H9 (cell line): ENCODE measurements around the gene ADAMTSL3. TPM values are rescaled to one million over a fixed set of nuclear protein-coding genes. Genes with fewer than 3 reads are reported as not detected.

ENCODE experiments used
- DNase-seq: peaks from one replicate; pipeline ENCODE4 v3.0.0-alpha.2; 2017
- H2AFZ ChIP-seq: one replicate; pipeline ENCODE4 v1.6.1; 2013; ENCODE audit warnings: mild to moderate bottlenecking, low read length, control low read depth, moderate library complexity
- H2AK5ac ChIP-seq: 2 replicates; pipeline ENCODE4 v1.6.1; 2013; ENCODE audit warnings: low read length, control low read depth, mixed read lengths; ENCODE audit not compliant: insufficient read length
- H2BK120ac ChIP-seq: one replicate; pipeline ENCODE4 v1.6.1; 2013; ENCODE audit warnings: low read depth, mild to moderate bottlenecking, low read length, control low read depth, inconsistent platforms; ENCODE audit not compliant: poor library complexity, severe bottlenecking
- H2BK12ac ChIP-seq: 2 replicates; pipeline ENCODE4 v1.6.1; 2013; ENCODE audit warnings: low read length, control low read depth, mixed read lengths, low read depth; ENCODE audit not compliant: insufficient read length
- H2BK15ac ChIP-seq: 2 replicates; pipeline ENCODE4 v1.6.1; 2013; ENCODE audit warnings: low read depth, low read length, control low read depth
- H2BK20ac ChIP-seq: one replicate; pipeline ENCODE4 v1.6.1; 2013; ENCODE audit warnings: low read depth, mild to moderate bottlenecking, low read length, control low read depth, inconsistent platforms; ENCODE audit not compliant: poor library complexity, severe bottlenecking
- H2BK5ac ChIP-seq: 2 replicates; pipeline ENCODE4 v1.6.1; 2013; ENCODE audit warnings: low read length, control low read depth, mixed read lengths; ENCODE audit not compliant: insufficient read length
- H3K14ac ChIP-seq: 2 replicates; pipeline ENCODE4 v1.6.1; 2013; ENCODE audit warnings: low read length, control low read depth; ENCODE audit not compliant: insufficient read depth
- H3K18ac ChIP-seq: 2 replicates; pipeline ENCODE4 v1.6.1; 2013; ENCODE audit warnings: low read depth, mild to moderate bottlenecking, mixed read lengths, low read length, control low read depth; ENCODE audit not compliant: insufficient read length
- H3K23ac ChIP-seq: 2 replicates; pipeline ENCODE4 v1.6.1; 2013; ENCODE audit warnings: low read length, control low read depth, mixed read lengths, low read depth; ENCODE audit not compliant: insufficient read length
- H3K23me2 ChIP-seq: 2 replicates; pipeline ENCODE4 v1.6.1; 2013; ENCODE audit warnings: low read depth, mild to moderate bottlenecking, mixed read lengths, low read length, control low read depth; ENCODE audit not compliant: insufficient read length, poor library complexity, severe bottlenecking
- H3K27ac ChIP-seq: 2 replicates; pipeline ENCODE4 v1.5.1; 2013; ENCODE audit warnings: low read length, control low read depth, mixed read lengths, low read depth; ENCODE audit not compliant: insufficient read length
- H3K27me3 ChIP-seq: 2 replicates; pipeline ENCODE4 v1.6.1; 2013; ENCODE audit warnings: low read length, control low read depth, inconsistent platforms; ENCODE audit not compliant: insufficient read depth
- H3K4ac ChIP-seq: 2 replicates; pipeline ENCODE4 v1.6.1; 2013; ENCODE audit warnings: low read depth, mild to moderate bottlenecking, control low read depth, inconsistent platforms, low read length, moderate library complexity
- H3K4me1 ChIP-seq: 2 replicates; pipeline ENCODE4 v1.6.1; 2013; ENCODE audit warnings: low read length, control low read depth, inconsistent platforms; ENCODE audit not compliant: insufficient read depth
- H3K4me2 ChIP-seq: 2 replicates; pipeline ENCODE4 v1.6.1; 2013; ENCODE audit warnings: low read length, control low read depth, mixed read lengths; ENCODE audit not compliant: insufficient read length, insufficient read depth
- H3K56ac ChIP-seq: 2 replicates; pipeline ENCODE4 v1.6.1; 2013; ENCODE audit warnings: low read depth, mild to moderate bottlenecking, mixed read lengths, low read length, control low read depth; ENCODE audit not compliant: insufficient read length
- H3K79me1 ChIP-seq: 2 replicates; pipeline ENCODE4 v1.6.1; 2013; ENCODE audit warnings: low read depth, mild to moderate bottlenecking, moderate library complexity, low read length, control low read depth, inconsistent platforms; ENCODE audit not compliant: insufficient read depth, poor library complexity, severe bottlenecking
- H3K79me2 ChIP-seq: 2 replicates; pipeline ENCODE4 v1.6.1; 2013; ENCODE audit warnings: low read length, control low read depth, inconsistent platforms; ENCODE audit not compliant: insufficient read depth
- H3K9ac ChIP-seq: 2 replicates; pipeline ENCODE4 v1.6.1; 2013; ENCODE audit warnings: low read length, control low read depth, mixed read lengths; ENCODE audit not compliant: insufficient read length; ENCODE audit errors: extremely low read depth
- H3K9me3 ChIP-seq: one replicate; pipeline ENCODE4 v1.6.1; 2013; ENCODE audit warnings: low read depth, low read length, inconsistent platforms; ENCODE audit not compliant: control insufficient read depth
- H3T11ph ChIP-seq: one replicate; pipeline ENCODE4 v1.6.1; 2013; ENCODE audit warnings: mild to moderate bottlenecking, low read length, control low read depth, inconsistent platforms
- H4K20me1 ChIP-seq: one replicate; pipeline ENCODE4 v1.6.1; 2013; ENCODE audit not compliant: control insufficient read depth, insufficient read length, insufficient read depth
- H4K5ac ChIP-seq: 2 replicates; pipeline ENCODE4 v1.6.1; 2013; ENCODE audit warnings: low read depth, mild to moderate bottlenecking, mixed read lengths, low read length, control low read depth; ENCODE audit not compliant: insufficient read length
- H4K8ac ChIP-seq: replicated peaks from 2 replicates; pipeline ENCODE4 v1.6.1; 2013; ENCODE audit warnings: low read length, control low read depth, mixed read lengths, low read depth; ENCODE audit not compliant: insufficient read length
- H4K91ac ChIP-seq: 2 replicates; pipeline ENCODE4 v1.6.1; 2013; ENCODE audit warnings: low read depth, mild to moderate bottlenecking, moderate library complexity, mixed read lengths, low read length, control low read depth; ENCODE audit not compliant: insufficient read length
- H3K27ac Mint-ChIP-seq, 3 experiments: 2 replicates in 2 of 3; 3 replicates in 1 of 3; pipeline ENCODE4 v1.8.0; 2020 to 2021; ENCODE audit warnings: mixed read lengths in 3 of 3, mild to moderate bottlenecking in 1 of 3, moderate library complexity in 1 of 3
- H3K27me3 Mint-ChIP-seq: 2 replicates; pipeline ENCODE4 v1.8.0; 2021; ENCODE audit warnings: low read depth, mild to moderate bottlenecking, moderate library complexity, mixed read lengths
- H3K36me3 Mint-ChIP-seq, 3 experiments: 2 replicates in 2 of 3; 3 replicates in 1 of 3; pipeline ENCODE4 v1.8.0; 2020 to 2021; ENCODE audit warnings: low read depth in 3 of 3, mixed read lengths in 3 of 3; ENCODE audit not compliant: insufficient read depth in 1 of 3
- H3K4me1 Mint-ChIP-seq, 2 experiments: 2 replicates each; pipeline ENCODE4 v1.8.0; 2020; ENCODE audit warnings: mixed read lengths in 2 of 2
- H3K4me3 Mint-ChIP-seq, 2 experiments: 2 replicates in 1 of 2; 3 replicates in 1 of 2; pipeline ENCODE4 v1.8.0; 2020 to 2021; ENCODE audit warnings: mild to moderate bottlenecking in 2 of 2, mixed read lengths in 2 of 2, moderate library complexity in 1 of 2
- H3K9me3 Mint-ChIP-seq, 2 experiments: 2 replicates in 1 of 2; 3 replicates in 1 of 2; pipeline ENCODE4 v1.8.0; 2020; ENCODE audit warnings: mild to moderate bottlenecking in 2 of 2, mixed read lengths in 2 of 2, moderate library complexity in 1 of 2
- total RNA-seq: library from RNA; stranded (reverse); gene quantifications from 2 replicates; pipeline ENCODE4 v1.2.1, GENCODE V29; 2021
- TF ChIP-seq, protein P1 (sequence below): fragments of 200-600 bp; sonication (generic); conservative IDR thresholded peaks from 3 replicates; pipeline ENCODE4 v1.8.0; 2021; ENCODE audit warnings: antibody characterized with exemption, mild to moderate bottlenecking

Gene ADAMTSL3
- total RNA-seq, 1 experiment from 2014 or later, result 0.39 TPM

DNA sequence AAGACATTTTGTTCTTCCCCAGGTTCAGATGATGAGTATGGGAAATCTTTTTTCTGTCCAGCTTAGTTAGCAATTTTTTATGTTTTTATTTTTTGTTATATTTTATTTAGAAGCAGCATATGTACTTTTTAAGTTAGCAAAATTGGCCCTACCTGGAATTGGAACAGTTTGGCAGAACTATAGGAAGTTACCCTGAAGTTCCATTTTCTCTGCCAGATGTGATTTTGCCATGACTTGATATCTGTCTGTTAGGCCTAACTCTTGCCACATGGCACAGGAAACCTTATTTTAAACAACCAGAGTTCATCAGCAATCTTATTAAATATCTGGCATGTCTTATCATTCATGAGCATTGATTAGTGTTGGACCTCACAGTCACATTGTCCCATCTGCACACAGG lies 67.1 kb downstream of the ADAMTSL3 start:
- no peaks in the 10 kb centered on the region for H3K79me2 ChIP-seq
- no peak overlapping the region for H3K23ac ChIP-seq
- H3K27me3 Mint-ChIP-seq, result no peaks in the 10 kb centered on the region
- no peaks in the 10 kb centered on the region for H3K4me1 Mint-ChIP-seq
- H3K27ac Mint-ChIP-seq, result no peak overlapping the region
- no peak overlapping the region for H2AFZ ChIP-seq
- no peak overlapping the region for H3K4me3 Mint-ChIP-seq
- H2AK5ac ChIP-seq, result no peak overlapping the region
- H3K79me1 ChIP-seq, result no peaks in the 10 kb centered on the region
- no peaks in the 10 kb centered on the region for H4K20me1 ChIP-seq
- H3K27me3 ChIP-seq, result no peaks in the 10 kb centered on the region
- no peak overlapping the region for H2BK12ac ChIP-seq
- H4K91ac ChIP-seq, result no peak overlapping the region
- H3K4me1 ChIP-seq, result no peaks in the 10 kb centered on the region
- no peak overlapping the region for H3K27ac ChIP-seq
- no peaks in the 10 kb centered on the region for H3K9me3 Mint-ChIP-seq
- TF ChIP-seq, protein P1, sequence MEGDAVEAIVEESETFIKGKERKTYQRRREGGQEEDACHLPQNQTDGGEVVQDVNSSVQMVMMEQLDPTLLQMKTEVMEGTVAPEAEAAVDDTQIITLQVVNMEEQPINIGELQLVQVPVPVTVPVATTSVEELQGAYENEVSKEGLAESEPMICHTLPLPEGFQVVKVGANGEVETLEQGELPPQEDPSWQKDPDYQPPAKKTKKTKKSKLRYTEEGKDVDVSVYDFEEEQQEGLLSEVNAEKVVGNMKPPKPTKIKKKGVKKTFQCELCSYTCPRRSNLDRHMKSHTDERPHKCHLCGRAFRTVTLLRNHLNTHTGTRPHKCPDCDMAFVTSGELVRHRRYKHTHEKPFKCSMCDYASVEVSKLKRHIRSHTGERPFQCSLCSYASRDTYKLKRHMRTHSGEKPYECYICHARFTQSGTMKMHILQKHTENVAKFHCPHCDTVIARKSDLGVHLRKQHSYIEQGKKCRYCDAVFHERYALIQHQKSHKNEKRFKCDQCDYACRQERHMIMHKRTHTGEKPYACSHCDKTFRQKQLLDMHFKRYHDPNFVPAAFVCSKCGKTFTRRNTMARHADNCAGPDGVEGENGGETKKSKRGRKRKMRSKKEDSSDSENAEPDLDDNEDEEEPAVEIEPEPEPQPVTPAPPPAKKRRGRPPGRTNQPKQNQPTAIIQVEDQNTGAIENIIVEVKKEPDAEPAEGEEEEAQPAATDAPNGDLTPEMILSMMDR, result no peak
- H2BK15ac ChIP-seq, result no peak overlapping the region
- no peak overlapping the region for H3T11ph ChIP-seq
- H4K8ac ChIP-seq, result no peak overlapping the region
- no peak overlapping the region for H2BK120ac ChIP-seq
- H3K56ac ChIP-seq, result no peak overlapping the region
- H3K23me2 ChIP-seq, result no peaks in the 10 kb centered on the region
- H3K36me3 Mint-ChIP-seq, result no peaks in the 10 kb centered on the region
- no peak overlapping the region for H2BK5ac ChIP-seq
- no peak overlapping the region for H3K4me2 ChIP-seq
- H3K9ac ChIP-seq, result no peak overlapping the region
- no peak overlapping the region for H4K5ac ChIP-seq
- no peak overlapping the region for H3K14ac ChIP-seq
- no peak overlapping the region for H3K18ac ChIP-seq
- no peak for DNase-seq
- H3K9me3 ChIP-seq, result no peaks in the 10 kb centered on the region
- no peak overlapping the region for H2BK20ac ChIP-seq
- no peak overlapping the region for H3K4ac ChIP-seq
